Common myeloid progenitor, CD34-positive (primary cell): ENCODE measurements around the gene MEGF6.

Source experiments
- CTCF ChIA-PET: fragments of 350-600 bp; sonication (Branson Sonifier 250); formaldehyde crosslinking; loops from one replicate; lab custom pipeline; 2021; ENCODE audit warnings: antibody characterized with exemption; lab: Charles Lee
- POLR2A ChIA-PET: fragments of 350-600 bp; sonication (Branson Sonifier 250); formaldehyde crosslinking; loops from one replicate; lab custom pipeline; 2021; ENCODE audit warnings: antibody characterized with exemption; lab: Charles Lee
- DNase-seq, 3 donors: peaks; one replicate each; pipeline versions ENCODE4 v3.0.0 to v3.0.0-alpha.2; 2013
- H3K27ac ChIP-seq, 2 experiments: 1 replicate in 1 of 2; 2 replicates in 1 of 2; pipeline ENCODE4 v1.7.0; 2013; ENCODE audit warnings: inconsistent platforms in 2 of 2, low read length in 2 of 2, mild to moderate bottlenecking in 2 of 2, low read depth in 1 of 2, moderate library complexity in 1 of 2; ENCODE audit not compliant: severe bottlenecking in 2 of 2, insufficient read depth in 1 of 2, poor library complexity in 1 of 2
- H3K27me3 ChIP-seq, 5 experiments: replicated peaks in 2 of 5; 1 replicate in 3 of 5; 2 replicates in 2 of 5; pipeline versions ENCODE4 v1.6.1 to v1.7.0; 2013; ENCODE audit warnings: low read length in 4 of 5, mild to moderate bottlenecking in 2 of 5, moderate library complexity in 2 of 5, inconsistent platforms in 1 of 5; ENCODE audit not compliant: insufficient read depth in 5 of 5, control insufficient read depth in 4 of 5
- H3K36me3 ChIP-seq, 4 experiments: 1 replicate in 2 of 4; 2 replicates in 2 of 4; pipeline versions ENCODE4 v1.6.1 to v1.7.0; 2013; ENCODE audit warnings: low read length in 3 of 4, control low read depth in 1 of 4, mild to moderate bottlenecking in 1 of 4; ENCODE audit not compliant: control insufficient read depth in 4 of 4, insufficient read depth in 4 of 4
- H3K4me1 ChIP-seq, 4 experiments: 1 replicate in 3 of 4; 2 replicates in 1 of 4; pipeline versions ENCODE4 v1.6.1 to v1.7.1; 2013; ENCODE audit warnings: low read length in 3 of 4, mild to moderate bottlenecking in 3 of 4, control low read depth in 1 of 4, inconsistent platforms in 1 of 4, moderate library complexity in 1 of 4; ENCODE audit not compliant: control insufficient read depth in 4 of 4, insufficient read depth in 4 of 4; ENCODE audit errors: control extremely low read depth in 1 of 4
- H3K4me3 ChIP-seq, 7 experiments: 1 replicate in 4 of 7; 2 replicates in 3 of 7; pipeline versions ENCODE4 v1.5.1 to v1.7.0; 2013; ENCODE audit warnings: mild to moderate bottlenecking in 7 of 7, low read length in 6 of 7, moderate library complexity in 6 of 7, inconsistent platforms in 2 of 7, low read depth in 2 of 7, control low read depth in 1 of 7; ENCODE audit not compliant: insufficient read depth in 4 of 7, control insufficient read depth in 1 of 7; ENCODE audit errors: extremely low read depth in 1 of 7
- H3K9me3 ChIP-seq, 5 experiments: 1 replicate in 4 of 5; 2 replicates in 1 of 5; pipeline versions ENCODE4 v1.6.1 to v1.7.1; 2013; ENCODE audit warnings: low read length in 4 of 5, mild to moderate bottlenecking in 2 of 5, inconsistent platforms in 1 of 5, low read depth in 1 of 5, moderate library complexity in 1 of 5; ENCODE audit not compliant: control insufficient read depth in 4 of 5, insufficient read depth in 2 of 5; ENCODE audit errors: control extremely low read depth in 1 of 5
- WGBS: methylation state at CpG from one replicate; pipeline ENCODE4 v1.1.5; 2013; ENCODE audit not compliant: insufficient coverage; 5-methylcytosine and 5-hydroxymethylcytosine counted together

Gene MEGF6

GRCh38 chr1:3638027-3638426 lies 26.7 kb upstream of the MEGF6 start:
- ChIA-PET CTCF (interaction anchor here (1.1 kb wide), 1 partner anchor 8 kb away, joined by 3 read pairs; no protein-coding TSS in a partner anchor), POLR2A (no interaction called here)
- DNase-seq: no peak
- 95% methylated on average over 9 of the region's 12 CpGs for WGBS
- Histone ChIP-seq H3K4me3 (no peak overlapping the region), H3K27me3 (no peaks in the 10 kb centered on the region), H3K27ac (no peak overlapping the region), H3K9me3 (no peaks in the 10 kb centered on the region), H3K36me3 (peaks cover 15 to 77% (median 47%) of the 10 kb centered on the region in 4 experiments), H3K4me1 (no peaks in the 10 kb centered on the region)

- no peaks in the 10 kb centered on the region for H3K9me3 ChIP-seq
- no peak overlapping the region for H3K27ac ChIP-seq
- POLR2A ChIA-PET: interaction anchor here (0.6 kb wide), 1 partner anchor 12 kb away, joined by 4 read pairs; no protein-coding TSS in a partner anchor
- WGBS: 97% methylated on average over 10 of the region's 11 CpGs
- H3K4me3 ChIP-seq: no peak overlapping the region
- H3K36me3 ChIP-seq: peaks cover 16 to 82% (median 55%) of the 10 kb centered on the region in 4 experiments
- H3K27me3 ChIP-seq: no peaks in the 10 kb centered on the region
- H3K4me1 ChIP-seq: no peaks in the 10 kb centered on the region
- no peak for DNase-seq
- CTCF ChIA-PET: interaction anchor here (0.9 to 2.1 kb wide), 2 partner anchors 10 to 184 kb away, joined by 3 to 5 read pairs; no protein-coding TSS in a partner anchor
These were observed 25.2 kb upstream of the MEGF6 start for GRCh38 chr1:3636531-3636930.

GRCh38 chr1:3636080-3636479 lies 24.8 kb upstream of the MEGF6 start:
- Histone ChIP-seq H3K36me3 (peaks cover 15 to 86% (median 55%) of the 10 kb centered on the region in 4 experiments), H3K4me3 (no peak overlapping the region), H3K4me1 (no peaks in the 10 kb centered on the region), H3K27me3 (no peaks in the 10 kb centered on the region), H3K9me3 (no peaks in the 10 kb centered on the region), H3K27ac (no peak overlapping the region)
- WGBS: 99% methylated on average over 12 of the region's 14 CpGs
- ChIA-PET POLR2A (interaction anchor here (0.6 kb wide), 1 partner anchor 12 kb away, joined by 4 read pairs; no protein-coding TSS in a partner anchor), CTCF (interaction anchor here (2.1 kb wide), 1 partner anchor 10 kb away, joined by 5 read pairs; no protein-coding TSS in a partner anchor)
- DNase-seq: no peak

- no peaks in the 10 kb centered on the region for H3K27me3 ChIP-seq
- POLR2A ChIA-PET: no interaction called here
- no peak overlapping the region for H3K27ac ChIP-seq
- CTCF ChIA-PET: interaction anchor here (0.8 kb wide), 1 partner anchor 11 kb away, joined by 3 read pairs; no protein-coding TSS in a partner anchor
- no peak overlapping the region for H3K4me3 ChIP-seq
- no peak for DNase-seq
- peaks cover 17 to 93% (median 61%) of the 10 kb centered on the region in 4 experiments for H3K36me3 ChIP-seq
- H3K4me1 ChIP-seq: peaks cover 0 to 8% (median 4%) of the 10 kb centered on the region in 4 experiments
- no peaks in the 10 kb centered on the region for H3K9me3 ChIP-seq
- WGBS: 99% methylated on average over 18 of the region's 22 CpGs
These were observed 22.9 kb upstream of the MEGF6 start for GRCh38 chr1:3634059-3634800.

- Histone ChIP-seq H3K4me1 (peaks cover 0 to 8% (median 4%) of the 10 kb centered on the region in 4 experiments), H3K4me3 (no peak overlapping the region), H3K9me3 (no peaks in the 10 kb centered on the region), H3K36me3 (peaks cover 19 to 93% (median 62%) of the 10 kb centered on the region in 4 experiments), H3K27ac (no peak overlapping the region), H3K27me3 (no peaks in the 10 kb centered on the region)
- no peak for DNase-seq
- CTCF ChIA-PET: interaction anchor here (0.8 kb wide), 1 partner anchor 10 kb away, joined by 3 read pairs; no protein-coding TSS in a partner anchor
- 98% methylated on average over 27 of the region's 28 CpGs for WGBS
- POLR2A ChIA-PET: no interaction called here
These were observed 22.2 kb upstream of the MEGF6 start for GRCh38 chr1:3633344-3634058.

- ChIA-PET CTCF (no interaction called here), POLR2A (no interaction called here)
- peaks cover 0 to 8% (median 4%) of the 10 kb centered on the region in 4 experiments for H3K4me1 ChIP-seq
These were observed 21.5 kb upstream of the MEGF6 start for GRCh38 chr1:3632716-3633343.

More at GRCh38 chr1:3632716-3633343, 21.5 kb upstream of the MEGF6 start:
- Histone ChIP-seq H3K4me3 (no peak overlapping the region), H3K27me3 (no peaks in the 10 kb centered on the region), H3K27ac (no peak overlapping the region), H3K36me3 (peaks cover 19 to 93% (median 63%) of the 10 kb centered on the region in 4 experiments), H3K9me3 (no peaks in the 10 kb centered on the region)
- DNase-seq: no peak
- 98% methylated on average over 26 of the region's 26 CpGs for WGBS
